H1 (cell line): ENCODE data around the gene PDHX. TPM values are rescaled to one million over a fixed set of nuclear protein-coding genes. Genes with fewer than 3 reads are reported as not detected.

Experiments
- CHD1 ChIP-seq: IDR thresholded peaks from 2 replicates; pipeline ENCODE4 v1.6.1; 2012; ENCODE audit warnings: low read depth, low read length, improper control_type of control experiment
- HDAC6 ChIP-seq: IDR thresholded peaks from one replicate; pipeline ENCODE4 v1.7.1; 2012; ENCODE audit warnings: low read depth, mild to moderate bottlenecking, inconsistent platforms, low read length, moderate library complexity
- RAD21 ChIP-seq, 2 experiments: IDR thresholded peaks in 1 of 2; conservative IDR thresholded peaks in 1 of 2; 2 replicates each; pipeline ENCODE4 v1.6.1; 2011; ENCODE audit warnings: low read depth in 2 of 2, low read length in 2 of 2, improper control_type of control experiment in 1 of 2, inconsistent platforms in 1 of 2, mild to moderate bottlenecking in 1 of 2, moderate library complexity in 1 of 2
- RBBP5 ChIP-seq: IDR thresholded peaks from 2 replicates; pipeline ENCODE4 v1.7.1; 2012; ENCODE audit warnings: low read depth, mild to moderate bottlenecking, inconsistent platforms, low read length, moderate library complexity, borderline replicate concordance
- polyA plus RNA-seq, 7 experiments: library from polyadenylated mRNA; depleted of rRNA in 3 of 7; stranded (reverse) in 5 of 7; unstranded in 2 of 7; fragments of >200 nt in 5 of 7; fragments of 200-250 nt in 2 of 7; gene quantifications; 1 replicate in 5 of 7; 2 replicates in 1 of 7; 4 replicates in 1 of 7; pipeline versions ENCODE4 v1.2.1 to v1.2.3, GENCODE V29; 2011 to 2013; ENCODE audit warnings: missing spikeins in 2 of 7, mixed read lengths in 2 of 7
- total RNA-seq: library from RNA; stranded (reverse); fragmentation: NEBNext Ultra II Directional; extraction: Animal tissue kit (Norgen Biotek cat#: 25700); gene quantifications from 2 replicates; pipeline ENCODE4 v1.2.1, GENCODE V29; 2021

PDHX gene
- total and polyA plus RNA-seq, 2 of the 8 experiments (the other 6 are each of a cell fraction or from before 2014, with no cell fraction given): 12.4 to 51.9 TPM

GRCh38 chr11:35006389-35007128, 90.1 kb downstream of the PDHX start (continued):
- TF ChIP-seq CHD1 (no peak), RBBP5 (no peak), RAD21 (IDR thresholded peaks at IDR 0.05 in 1 of 2, conservative IDR thresholded peaks at IDR 0.05 in 1 of 2; ENCODE audit: low read depth in 2 of 2, low read length in 2 of 2) (no peak), HDAC6 (no peak)
